DMS53 (cell line): Measurements from ENCODE around the gene FASTKD1.

Experiments
- DNase-seq: peaks from one replicate; lab custom pipeline; 2025; lab: John Stamatoyannopoulos, UW

The FASTKD1 gene

DNA sequence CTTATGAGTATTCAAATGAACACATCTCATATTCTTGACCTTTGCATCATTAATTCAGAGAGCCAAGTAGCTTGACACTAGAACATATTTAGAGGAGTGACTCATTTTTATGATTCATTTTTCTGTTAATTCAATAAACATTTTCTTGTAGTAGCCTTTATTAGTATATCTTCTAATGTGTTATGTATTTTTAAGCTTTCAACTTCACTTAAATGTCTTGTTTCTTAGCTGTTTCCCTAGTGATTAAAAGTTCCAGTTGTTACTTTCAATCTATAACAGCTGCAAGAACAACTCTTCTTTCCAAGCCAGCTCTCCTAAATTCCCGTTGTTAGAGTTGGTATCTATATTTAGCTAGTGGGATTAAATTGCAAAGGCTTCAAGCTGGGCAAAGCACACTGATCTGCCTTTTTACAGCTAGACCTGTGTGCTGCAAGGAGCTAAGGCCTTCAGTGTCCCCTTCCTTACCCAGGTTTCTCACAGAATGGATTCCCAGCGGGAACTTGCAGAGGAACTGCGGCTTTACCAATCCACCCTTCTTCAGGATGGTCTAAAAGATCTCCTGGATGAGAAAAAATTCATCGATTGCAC, 64.3 kb downstream of the FASTKD1 start, which contains the start of gene KLHL41:
KLHL41 (plus strand) TSS at position 405 of the 588 bp plus-strand sequence; CDS start at position 482, 77 bp downstream.
- peak; percentile 72 for DNase-seq

GRCh38 chr2:169507698-169508097, 66.0 kb downstream of the FASTKD1 start:
- peak; percentile 99 for DNase-seq

- DNase-seq, result no peak
These were observed 69.0 kb downstream of the FASTKD1 start for GRCh38 chr2:169504651-169505050.

GRCh38 chr2:169495310-169495928, 78.2 kb downstream of the FASTKD1 start:
- DNase-seq, result no peak

GRCh38 chr2:169493360-169493759, 80.3 kb downstream of the FASTKD1 start:
- no peak for DNase-seq

GRCh38 chr2:169491378-169491777, 82.3 kb downstream of the FASTKD1 start:
- DNase-seq, result no peak

DNA sequence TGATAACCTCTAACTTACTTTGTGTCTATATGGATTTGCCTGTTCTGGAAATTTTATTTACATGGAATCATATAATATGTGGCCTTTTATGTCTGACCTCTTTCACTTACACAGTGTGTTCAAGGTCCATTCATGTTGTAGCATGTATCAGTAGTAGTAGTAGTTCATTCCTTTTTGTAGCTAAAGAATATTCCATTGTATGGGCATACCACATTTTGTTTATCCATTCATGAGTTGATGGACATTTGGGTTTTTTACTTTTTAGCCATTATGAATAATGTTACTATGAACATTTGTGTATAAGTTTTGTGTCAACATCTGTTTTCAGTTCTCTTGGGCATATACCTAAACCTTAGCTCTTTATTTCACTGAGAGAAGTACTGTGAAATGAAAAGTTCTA, 82.8 kb downstream of the FASTKD1 start:
- DNase-seq, result no peak

DNA sequence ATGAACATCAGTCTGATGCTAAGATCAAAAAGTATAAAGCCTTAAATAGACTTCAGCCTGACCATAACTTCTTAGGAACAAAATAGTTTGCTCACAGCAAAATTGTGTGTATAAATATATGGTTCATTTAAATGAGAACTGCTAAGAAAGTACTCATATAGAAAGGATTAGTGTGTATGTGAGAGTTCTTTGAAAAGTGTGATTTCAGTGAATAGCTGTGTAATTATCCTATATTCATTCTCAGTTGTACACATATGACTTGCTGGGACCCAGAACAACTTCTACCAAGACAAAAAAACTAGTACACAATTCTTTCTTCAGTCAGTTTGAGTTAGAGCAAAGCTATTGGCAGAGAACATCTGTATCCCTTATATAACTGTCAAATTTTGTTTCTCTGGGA, 87.2 kb downstream of the FASTKD1 start:
- no peak for DNase-seq

GRCh38 chr2:169485650-169486138, 88.0 kb downstream of the FASTKD1 start:
- DNase-seq, result no peak

DNA sequence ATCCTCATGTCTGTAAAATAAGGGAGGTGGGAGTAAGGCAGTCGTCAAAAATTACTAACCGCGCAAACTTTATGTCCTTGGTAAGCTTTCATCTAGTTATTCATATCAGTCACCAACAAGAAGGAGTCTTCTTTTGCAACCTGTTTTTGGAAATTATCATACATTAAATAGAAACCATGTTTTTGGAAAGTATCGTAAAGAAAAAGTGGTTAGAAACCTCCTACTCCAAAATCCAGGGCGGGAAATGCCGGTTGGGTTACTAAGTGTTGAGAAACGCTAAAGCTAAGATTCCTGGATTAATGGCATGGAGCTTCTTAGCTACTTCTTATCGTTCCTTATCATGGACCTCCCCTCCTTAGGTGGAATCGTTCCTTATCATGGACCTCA, 93.6 kb downstream of the FASTKD1 start:
- DNase-seq, result peak; percentile 36
